HG02852 (cell line): ENCODE results near the gene SSR1.
"Not testable (repeated sequence)": the region's sequence is repeated elsewhere in the genome, so short reads cannot be mapped to it uniquely, and the experiment has no call there.

Experiments used
- ATAC-seq: cut with Tn5 transposase; IDR thresholded peaks from one replicate; pipeline ENCODE4 v1.9.1; 2021; ENCODE audit warnings: mild to moderate bottlenecking, moderate library complexity; ENCODE audit not compliant: unreplicated experiment

SSR1 gene

GRCh38 chr6:7319406-7319805 lies 6.4 kb upstream of the SSR1 start:
- ATAC-seq, result not testable (repeated sequence)

- no peak for ATAC-seq
These were observed 4.5 kb upstream of the SSR1 start for GRCh38 chr6:7317538-7317937.

GRCh38 chr6:7316658-7317533 lies 3.9 kb upstream of the SSR1 start:
- ATAC-seq, result no peak

GRCh38 chr6:7315948-7316365 lies 3.0 kb upstream of the SSR1 start:
- ATAC-seq, result no peak

- not testable (repeated sequence) for ATAC-seq
These were observed 2.3 kb upstream of the SSR1 start for GRCh38 chr6:7315087-7315947.

GRCh38 chr6:7314414-7314813 lies 1.4 kb upstream of the SSR1 start:
- ATAC-seq, result no peak

GRCh38 chr6:7313505-7314165 lies 636 bp upstream of the SSR1 start:
- ATAC-seq, result no peak

GRCh38 chr6:7311917-7312615 lies 933 bp downstream of the SSR1 start:
- ATAC-seq, result no peak

- ATAC-seq, result no peak
These were observed 1.8 kb downstream of the SSR1 start for GRCh38 chr6:7311176-7311575.

- ATAC-seq, result no peak
These were observed 3.9 kb downstream of the SSR1 start for GRCh38 chr6:7309050-7309449.

GRCh38 chr6:7307533-7307932 lies 5.5 kb downstream of the SSR1 start:
- no peak for ATAC-seq

GRCh38 chr6:7304821-7305220 lies 8.2 kb downstream of the SSR1 start:
- ATAC-seq, result no peak

GRCh38 chr6:7301702-7302101 lies 11.3 kb downstream of the SSR1 start:
- ATAC-seq, result no peak

- no peak for ATAC-seq
These were observed 12.1 kb downstream of the SSR1 start for GRCh38 chr6:7300926-7301325.

- no peak for ATAC-seq
These were observed 14.9 kb downstream of the SSR1 start for GRCh38 chr6:7298113-7298512.

GRCh38 chr6:7296602-7297001 lies 16.4 kb downstream of the SSR1 start:
- ATAC-seq, result no peak

- ATAC-seq, result no peak
These were observed 17.1 kb downstream of the SSR1 start for GRCh38 chr6:7295916-7296315.

- no peak for ATAC-seq
These were observed 20.3 kb downstream of the SSR1 start for GRCh38 chr6:7292596-7293255.

- ATAC-seq, result no peak
These were observed 22.9 kb downstream of the SSR1 start for GRCh38 chr6:7290079-7290478.

- no peak for ATAC-seq
These were observed 27.6 kb downstream of the SSR1 start for GRCh38 chr6:7285416-7285815.
